Keratinocyte (primary cell): ENCODE measurements around the gene TIMP2. TPM values are rescaled to one million over a fixed set of nuclear protein-coding genes. Genes with fewer than 3 reads are reported as not detected.
A peak's percentile ranks its signal among the peaks of the same experiment; 100 is the strongest.

Experiments used
- DNase-seq: peaks from one replicate; pipeline ENCODE4 v3.0.0-alpha.2; 2011; ENCODE audit warnings: low read depth, missing footprints, low spot score
- FAIRE-seq: peaks from 2 replicates; lab custom pipeline; 2011; peaks lifted over from hg19 to GRCh38; lab: Jason Lieb, UNC
- H2AFZ ChIP-seq: 2 replicates; pipeline ENCODE4 v1.6.0; 2012; ENCODE audit warnings: low read length, control low read depth, inconsistent platforms; ENCODE audit not compliant: control insufficient read depth
- H3K27ac ChIP-seq: 2 replicates; pipeline ENCODE4 v1.5.1; 2011; ENCODE audit warnings: low read length; ENCODE audit not compliant: control insufficient read depth, insufficient read depth
- H3K27me3 ChIP-seq: 3 replicates; pipeline ENCODE4 v1.6.0; 2011; ENCODE audit warnings: low read length; ENCODE audit not compliant: control insufficient read depth, insufficient read depth; ENCODE audit errors: extremely low read depth
- H3K36me3 ChIP-seq, 2 experiments: 2 replicates in 1 of 2; 3 replicates in 1 of 2; pipeline ENCODE4 v1.5.1; 2011; ENCODE audit warnings: low read length in 2 of 2, mild to moderate bottlenecking in 1 of 2; ENCODE audit not compliant: control insufficient read depth in 2 of 2, insufficient read depth in 2 of 2; ENCODE audit errors: extremely low read depth in 1 of 2
- H3K4me1 ChIP-seq: 3 replicates; pipeline ENCODE4 v1.5.1; 2011; ENCODE audit warnings: low read length; ENCODE audit not compliant: control insufficient read depth, insufficient read depth; ENCODE audit errors: extremely low read depth
- H3K4me2 ChIP-seq: 3 replicates; pipeline ENCODE4 v1.6.0; 2011; ENCODE audit warnings: low read depth, low read length; ENCODE audit not compliant: control insufficient read depth, insufficient read depth; ENCODE audit errors: extremely low read depth
- H3K4me3 ChIP-seq, 3 experiments: fragments of 200-600 bp in 1 of 3; sonication (generic) in 1 of 3; 2 replicates in 2 of 3; 3 replicates in 1 of 3; pipeline ENCODE4 v1.5.1; 2011 to 2016; ENCODE audit warnings: low read length in 3 of 3, mild to moderate bottlenecking in 3 of 3, control low read depth in 2 of 3, inconsistent platforms in 1 of 3, low read depth in 1 of 3, mixed read lengths in 1 of 3, mixed run types in 1 of 3, moderate library complexity in 1 of 3; ENCODE audit not compliant: control insufficient read depth in 2 of 3, insufficient read depth in 2 of 3; ENCODE audit errors: extremely low read depth in 1 of 3
- H3K79me2 ChIP-seq: 2 replicates; pipeline ENCODE4 v1.6.0; 2012; ENCODE audit warnings: low read length; ENCODE audit not compliant: control insufficient read depth, insufficient read depth
- H3K9ac ChIP-seq: 3 replicates; pipeline ENCODE4 v1.6.0; 2011; ENCODE audit warnings: low read length; ENCODE audit not compliant: control insufficient read depth, insufficient read depth; ENCODE audit errors: extremely low read depth
- H3K9me1 ChIP-seq: 3 replicates; pipeline ENCODE4 v1.6.0; 2011; ENCODE audit warnings: low read length; ENCODE audit not compliant: control insufficient read depth, insufficient read depth; ENCODE audit errors: extremely low read depth
- H3K9me3 ChIP-seq: 2 replicates; pipeline ENCODE4 v1.5.1; 2012; ENCODE audit warnings: low read depth, low read length; ENCODE audit not compliant: control insufficient read depth
- H4K20me1 ChIP-seq: 3 replicates; pipeline ENCODE4 v1.6.0; 2011; ENCODE audit warnings: low read length; ENCODE audit not compliant: control insufficient read depth, insufficient read depth; ENCODE audit errors: extremely low read depth
- CTCF ChIP-seq, 3 experiments: IDR thresholded peaks in 1 of 3; conservative IDR thresholded peaks in 1 of 3; optimal IDR thresholded peaks in 1 of 3; 2 replicates in 2 of 3; 3 replicates in 1 of 3; pipeline versions ENCODE3 to v1.5.1; 2011; ENCODE audit warnings: low read length in 3 of 3, mild to moderate bottlenecking in 3 of 3, moderate library complexity in 2 of 3, control low read depth in 1 of 3, inconsistent platforms in 1 of 3; ENCODE audit not compliant: insufficient read depth in 2 of 3; ENCODE audit errors: extremely low read depth in 1 of 3
- EZH2 ChIP-seq: IDR thresholded peaks from one replicate; pipeline ENCODE4 v1.6.1; 2012; ENCODE audit warnings: inconsistent platforms, mild to moderate bottlenecking, low read length, moderate library complexity
- dilution Hi-C: fragments of 300-500 bp; cut with MboI; formaldehyde crosslinking; loops from one replicate; pipeline ENCODE4 v1.7.0; 2020; ENCODE audit warnings: low sequenced_read_pairs; ENCODE audit not compliant: extremely low pct_ligation_motif_present
- polyA plus RNA-seq, 5 experiments: library from polyadenylated mRNA; depleted of rRNA in 3 of 5; stranded (reverse) in 3 of 5; stranded (forward) in 1 of 5; unstranded in 1 of 5; fragments of >200 nt; gene quantifications; 1 replicate in 1 of 5; 2 replicates in 3 of 5; 3 replicates in 1 of 5; pipeline versions ENCODE4 v1.2.1 to v1.2.3, GENCODE V29; 2011 to 2012; ENCODE audit warnings: missing spikeins in 2 of 5, low read depth in 1 of 5, low replicate concordance in 1 of 5

The TIMP2 gene
- polyA plus RNA-seq, 1 donor (not counting 4 experiments of a cell fraction or from before 2014, with no cell fraction given): 1.2 TPM

GRCh38 chr17:78842881-78843565, 82.2 kb downstream of the TIMP2 start:
- H3K4me3 ChIP-seq: no peak overlapping the region
- H3K9me1 ChIP-seq: no peaks in the 10 kb centered on the region
- peaks cover 24% of the 10 kb centered on the region for H3K79me2 ChIP-seq
- dilution Hi-C loops: no loop called here
- H3K27me3 ChIP-seq: no peaks in the 10 kb centered on the region
- H3K9ac ChIP-seq: no peak overlapping the region
- H3K4me1 ChIP-seq: peaks cover 16% of the 10 kb centered on the region
- H2AFZ ChIP-seq: no peak overlapping the region
- no peak overlapping the region for H3K27ac ChIP-seq
- DNase-seq (no peak), FAIRE-seq (no peak)
- no peaks in the 10 kb centered on the region for H3K9me3 ChIP-seq
- H3K4me2 ChIP-seq: no peak overlapping the region
- TF ChIP-seq CTCF (optimal IDR thresholded peaks at IDR 0.05 in 1 of 3, IDR thresholded peaks at IDR 0.05 in 1 of 3, conservative IDR thresholded peaks at IDR 0.05 in 1 of 3; ENCODE audit: extremely low read depth in 1 of 3, insufficient read depth in 2 of 3, low read length in 3 of 3) (peak; percentile 89 to 93 (median 91)), EZH2 (no peak)
- H3K36me3 ChIP-seq: peaks cover 0 to 6% of the 10 kb centered on the region in 2 experiments
- H4K20me1 ChIP-seq: peaks cover 6% of the 10 kb centered on the region

GRCh38 chr17:78840780-78841611, 84.2 kb downstream of the TIMP2 start, which contains the start of gene USP36:
Gene USP36, minus strand, starts transcription at chr17:78840814. Its CDS starts 4,451 bp downstream, at chr17:78836363.
- peaks cover 10 to 23% of the 10 kb centered on the region in 2 experiments for H3K36me3 ChIP-seq
- H2AFZ ChIP-seq: peak within 1 kb of the TSS; percentile 86
- H3K9me3 ChIP-seq: no peaks in the 10 kb centered on the region
- H3K79me2 ChIP-seq: peaks cover 41% of the 10 kb centered on the region
- H3K4me2 ChIP-seq: peak within 1 kb of the TSS; percentile 92
- no peaks in the 10 kb centered on the region for H3K27me3 ChIP-seq
- H3K27ac ChIP-seq: peak within 1 kb of the TSS; percentile 83
- TF ChIP-seq EZH2 (no peak), CTCF (optimal IDR thresholded peaks at IDR 0.05 in 1 of 3, IDR thresholded peaks at IDR 0.05 in 1 of 3, conservative IDR thresholded peaks at IDR 0.05 in 1 of 3; ENCODE audit: extremely low read depth in 1 of 3, insufficient read depth in 2 of 3, low read length in 3 of 3) (peak in 2 of 3 experiments; percentile 20 to 34)
- peaks cover 13% of the 10 kb centered on the region for H4K20me1 ChIP-seq
- DNase-seq (peak; percentile 96), FAIRE-seq (peak; percentile 9)
- H3K4me1 ChIP-seq: peaks cover 18% of the 10 kb centered on the region
- dilution Hi-C loops: no loop called here
- peak within 1 kb of the TSS; percentile 86 to 93 (median 89) for H3K4me3 ChIP-seq
- peak within 1 kb of the TSS; percentile 94 for H3K9ac ChIP-seq
- H3K9me1 ChIP-seq: no peaks in the 10 kb centered on the region
